Calu3 (cell line): Measurements from ENCODE around the gene MED13. TPM values are rescaled to one million over a fixed set of nuclear protein-coding genes. Genes with fewer than 3 reads are reported as not detected.
"Not testable (repeated sequence)": the region's sequence is repeated elsewhere in the genome, so short reads cannot be mapped to it uniquely, and the experiment has no call there.

Experiments
- BruUV-seq: library from RNA; stranded (reverse); fragments of 400-500 nt; replicated peaks from 2 replicates; lab custom pipeline; 2021; lab: Mats Ljungman, UMichigan
- CTCF ChIA-PET: fragments of 300-600 bp; sonication (Branson Sonifier 250); formaldehyde crosslinking; loops from one replicate; lab custom pipeline; 2022; ENCODE audit warnings: antibody characterized with exemption; lab: Charles Lee
- DNase-seq: peaks from one replicate; pipeline ENCODE4 v3.0.0; 2022
- H3K27ac Mint-ChIP-seq: one replicate; pipeline ENCODE4 v1.8.0; 2022; ENCODE audit warnings: mixed read lengths; ENCODE audit not compliant: unreplicated experiment
- H3K27me3 Mint-ChIP-seq: one replicate; pipeline ENCODE4 v1.8.0; 2022; ENCODE audit warnings: mixed read lengths; ENCODE audit not compliant: unreplicated experiment
- H3K36me3 Mint-ChIP-seq: one replicate; pipeline ENCODE4 v1.8.0; 2022; ENCODE audit warnings: mild to moderate bottlenecking, moderate library complexity, mixed read lengths; ENCODE audit not compliant: insufficient read depth, unreplicated experiment
- H3K4me1 Mint-ChIP-seq: one replicate; pipeline ENCODE4 v1.8.0; 2022; ENCODE audit warnings: mild to moderate bottlenecking, low read depth, mixed read lengths; ENCODE audit not compliant: unreplicated experiment
- H3K4me3 Mint-ChIP-seq: one replicate; pipeline ENCODE4 v1.8.0; 2022; ENCODE audit warnings: mild to moderate bottlenecking, low read depth, moderate library complexity, mixed read lengths; ENCODE audit not compliant: unreplicated experiment
- H3K9me3 Mint-ChIP-seq: one replicate; pipeline ENCODE4 v1.8.0; 2022; ENCODE audit warnings: low read depth, mixed read lengths; ENCODE audit not compliant: unreplicated experiment
- CTCF ChIP-seq: fragments of 200-600 bp; IDR thresholded peaks from one replicate; pipeline ENCODE4 v1.8.0; 2022; ENCODE audit warnings: antibody characterized with exemption; ENCODE audit not compliant: unreplicated experiment
- intact Hi-C: fragments of 100-400 bp; cut with micrococcal nuclease; formaldehyde crosslinking; loops from one replicate; pipeline ENCODE4 v1.10.0; 2022; ENCODE audit not compliant: unreplicated experiment
- total RNA-seq: library from RNA; stranded (reverse); gene quantifications from 2 replicates; pipeline ENCODE4 v1.2.3, GENCODE V29; 2022

Gene MED13
- total RNA-seq, 1 experiment from 2014 or later: 50.2 TPM

- CTCF ChIA-PET: no interaction called here
- Mint-ChIP-seq H3K4me3 (no peak overlapping the region), H3K4me1 (no peaks in the 10 kb centered on the region), H3K36me3 (peaks cover 18% of the 10 kb centered on the region), H3K27me3 (no peaks in the 10 kb centered on the region), H3K27ac (no peak overlapping the region), H3K9me3 (no peaks in the 10 kb centered on the region)
- BruUV-seq: no TSS peak
- intact Hi-C loops: no loop called here
- no peak for DNase-seq
- no peak for TF ChIP-seq CTCF
Measured at GRCh38 chr17:62001105-62001504, 64.0 kb downstream of the MED13 start.

GRCh38 chr17:62000186-62000585 is 64.9 kb downstream of the MED13 start:
- H3K27ac Mint-ChIP-seq: no peak overlapping the region
- H3K36me3 Mint-ChIP-seq: peaks cover 13% of the 10 kb centered on the region
- CTCF ChIA-PET: no interaction called here
- H3K4me1 Mint-ChIP-seq: no peaks in the 10 kb centered on the region
- no peak overlapping the region for H3K4me3 Mint-ChIP-seq
- H3K9me3 Mint-ChIP-seq: no peaks in the 10 kb centered on the region
- no peaks in the 10 kb centered on the region for H3K27me3 Mint-ChIP-seq
- intact Hi-C loops: no loop called here
- DNase-seq: no peak
- no TSS peak for BruUV-seq
- no peak for TF ChIP-seq CTCF

- BruUV-seq, H3K27me3 Mint-ChIP-seq, H3K27ac Mint-ChIP-seq, H3K4me1 Mint-ChIP-seq, CTCF ChIA-PET, H3K9me3 Mint-ChIP-seq, intact Hi-C loops, H3K4me3 Mint-ChIP-seq, DNase-seq: not testable (repeated sequence)
- peaks cover 13% of the 10 kb centered on the region for H3K36me3 Mint-ChIP-seq
Measured at GRCh38 chr17:61998534-61998933, 66.5 kb downstream of the MED13 start.

- intact Hi-C loops: no loop called here
- no peaks in the 10 kb centered on the region for H3K4me1 Mint-ChIP-seq
- DNase-seq: no peak
- CTCF ChIA-PET: no interaction called here
- BruUV-seq: no TSS peak
- peaks cover 20% of the 10 kb centered on the region for H3K36me3 Mint-ChIP-seq
- TF ChIP-seq CTCF: no peak
- H3K4me3 Mint-ChIP-seq: no peak overlapping the region
- no peaks in the 10 kb centered on the region for H3K9me3 Mint-ChIP-seq
- H3K27ac Mint-ChIP-seq: no peak overlapping the region
- no peaks in the 10 kb centered on the region for H3K27me3 Mint-ChIP-seq
Measured at GRCh38 chr17:61997664-61998063, 67.4 kb downstream of the MED13 start.

GRCh38 chr17:61996916-61997605 is 68.0 kb downstream of the MED13 start:
- intact Hi-C loops: no loop called here
- peaks cover 20% of the 10 kb centered on the region for H3K36me3 Mint-ChIP-seq

More at GRCh38 chr17:61996916-61997605, 68.0 kb downstream of the MED13 start:
- no peaks in the 10 kb centered on the region for H3K9me3 Mint-ChIP-seq
- H3K27ac Mint-ChIP-seq: no peak overlapping the region
- no TSS peak for BruUV-seq
- no peaks in the 10 kb centered on the region for H3K27me3 Mint-ChIP-seq
- CTCF ChIA-PET: interaction anchor here (0.5 kb wide), 1 partner anchor 8 kb away, joined by 5 read pairs; no protein-coding TSS in a partner anchor
- DNase-seq: no peak
- no peak for TF ChIP-seq CTCF
- H3K4me1 Mint-ChIP-seq: no peaks in the 10 kb centered on the region
- H3K4me3 Mint-ChIP-seq: no peak overlapping the region
